Body of pancreas (tissue), 4 donors: ENCODE results near the gene NAP1L5. TPM values are rescaled to one million over a fixed set of nuclear protein-coding genes. Genes with fewer than 3 reads are reported as not detected.

ENCODE experiments used
- ATAC-seq: fragments of 150-250 bp; one replicate; pipeline ENCODE4 v1.9.1; 2016
- DNase-seq, 4 donors: peaks; one replicate each; pipeline ENCODE4 v3.0.0-alpha.2; 2019
- H3K27ac ChIP-seq, 4 donors: fragments of 200-600 bp; sonication (generic); 1 replicate in 3 of 4; 2 replicates in 1 of 4; pipeline versions ENCODE4 v1.5.1 to v1.6.1; 2016 to 2019; ENCODE audit warnings: mild to moderate bottlenecking in 1 of 4, mixed read lengths in 1 of 4, moderate library complexity in 1 of 4
- H3K27me3 ChIP-seq, 2 donors: fragments of 200-600 bp; sonication (generic); one replicate each; pipeline ENCODE4 v1.6.0; 2016; ENCODE audit warnings: mild to moderate bottlenecking in 1 of 2
- H3K36me3 ChIP-seq, 2 donors: fragments of 200-600 bp; sonication (generic); replicated peaks in 1 of 2; 2 replicates each; pipeline ENCODE4 v1.5.1; 2016; ENCODE audit warnings: low read depth in 2 of 2; ENCODE audit not compliant: insufficient read depth in 1 of 2
- H3K4me1 ChIP-seq: fragments of 200-600 bp; sonication (generic); one replicate; pipeline ENCODE4 v1.6.0; 2016
- H3K4me3 ChIP-seq, 2 donors: fragments of 200-600 bp; sonication (generic); 1 replicate in 1 of 2; 2 replicates in 1 of 2; pipeline ENCODE4 v1.5.1; 2016 to 2019
- H3K9me3 ChIP-seq, 3 donors: fragments of 200-600 bp; sonication (generic); 1 replicate in 2 of 3; 2 replicates in 1 of 3; pipeline ENCODE4 v1.5.1; 2016
- POLR2A ChIP-seq, 3 donors: fragments of 450-650 bp; IDR thresholded peaks; one replicate each; pipeline ENCODE4 v1.6.1; 2016; ENCODE audit warnings: antibody characterized with exemption in 3 of 3, mild to moderate bottlenecking in 2 of 3
- WGBS, 2 donors: methylation state at CpG; one replicate each; pipeline ENCODE4 v1.1.5; 2017; 5-methylcytosine and 5-hydroxymethylcytosine counted together
- intact Hi-C: fragments of 100-400 bp; cut with DNase I; formaldehyde crosslinking; loops from one replicate; pipeline ENCODE4 v1.15.1; 2023
- total RNA-seq, 2 donors: library from RNA; depleted of rRNA; stranded (reverse); fragments of >200 nt; gene quantifications; one replicate each; pipeline ENCODE4 v1.1.0, GENCODE V29; 2016
- TF ChIP-seq, protein P1 (sequence below), 7 experiments: fragments of 450-650 bp in 4 of 7; fragments of 200-600 bp in 3 of 7; sonication (generic) in 3 of 7; IDR thresholded peaks; one replicate each; pipeline ENCODE4 v1.5.1; 2016 to 2019; ENCODE audit warnings: antibody characterized with exemption in 7 of 7

NAP1L5 gene
- total RNA-seq, 2 donors from 2014 or later = 3.1 to 7.3 TPM

GRCh38 chr4:88674565-88674964 is 23.1 kb downstream of the NAP1L5 start:
- DNase-seq (no peak), ATAC-seq (no peak)
- Histone ChIP-seq H3K36me3 (peaks cover 0 to 6% of the 10 kb centered on the region in 2 donors), H3K4me1 (no peaks in the 10 kb centered on the region), H3K9me3 (no peaks in the 10 kb centered on the region), H3K4me3 (no peak overlapping the region), H3K27me3 (no peaks in the 10 kb centered on the region), H3K27ac (no peak overlapping the region)
- intact Hi-C loops = no loop called here
- TF ChIP-seq, protein P1, sequence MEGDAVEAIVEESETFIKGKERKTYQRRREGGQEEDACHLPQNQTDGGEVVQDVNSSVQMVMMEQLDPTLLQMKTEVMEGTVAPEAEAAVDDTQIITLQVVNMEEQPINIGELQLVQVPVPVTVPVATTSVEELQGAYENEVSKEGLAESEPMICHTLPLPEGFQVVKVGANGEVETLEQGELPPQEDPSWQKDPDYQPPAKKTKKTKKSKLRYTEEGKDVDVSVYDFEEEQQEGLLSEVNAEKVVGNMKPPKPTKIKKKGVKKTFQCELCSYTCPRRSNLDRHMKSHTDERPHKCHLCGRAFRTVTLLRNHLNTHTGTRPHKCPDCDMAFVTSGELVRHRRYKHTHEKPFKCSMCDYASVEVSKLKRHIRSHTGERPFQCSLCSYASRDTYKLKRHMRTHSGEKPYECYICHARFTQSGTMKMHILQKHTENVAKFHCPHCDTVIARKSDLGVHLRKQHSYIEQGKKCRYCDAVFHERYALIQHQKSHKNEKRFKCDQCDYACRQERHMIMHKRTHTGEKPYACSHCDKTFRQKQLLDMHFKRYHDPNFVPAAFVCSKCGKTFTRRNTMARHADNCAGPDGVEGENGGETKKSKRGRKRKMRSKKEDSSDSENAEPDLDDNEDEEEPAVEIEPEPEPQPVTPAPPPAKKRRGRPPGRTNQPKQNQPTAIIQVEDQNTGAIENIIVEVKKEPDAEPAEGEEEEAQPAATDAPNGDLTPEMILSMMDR (IDR thresholded peaks at IDR 0.05) = no peak
- TF ChIP-seq POLR2A (IDR thresholded peaks at IDR 0.05) = no peak

- intact Hi-C loops = no loop called here
- no peak overlapping the region for H3K27ac ChIP-seq
- no peaks in the 10 kb centered on the region for H3K27me3 ChIP-seq
- ATAC-seq = no peak
- H3K36me3 ChIP-seq = peaks cover 0 to 3% of the 10 kb centered on the region in 2 donors
- no peak for TF ChIP-seq POLR2A (IDR thresholded peaks at IDR 0.05)
- TF ChIP-seq, protein P1 (IDR thresholded peaks at IDR 0.05) = no peak
- WGBS, 2 donors = 97 to 100% methylated on average over 2 of the region's 2 CpGs
- no peaks in the 10 kb centered on the region for H3K9me3 ChIP-seq
- H3K4me3 ChIP-seq = no peak overlapping the region
- DNase-seq = no peak
- H3K4me1 ChIP-seq = no peaks in the 10 kb centered on the region
Measured at GRCh38 chr4:88673886-88674285, 23.7 kb downstream of the NAP1L5 start.

GRCh38 chr4:88672987-88673386 is 24.6 kb downstream of the NAP1L5 start:
- WGBS, 2 donors = 48 to 52% methylated on average over 5 of the region's 5 CpGs
- Histone ChIP-seq H3K4me3 (no peak overlapping the region), H3K27ac (no peak overlapping the region), H3K4me1 (no peaks in the 10 kb centered on the region), H3K36me3 (peaks cover 0 to 3% of the 10 kb centered on the region in 2 donors), H3K9me3 (no peaks in the 10 kb centered on the region), H3K27me3 (no peaks in the 10 kb centered on the region)
- intact Hi-C loops = no loop called here
- no peak for TF ChIP-seq POLR2A (IDR thresholded peaks at IDR 0.05)
- TF ChIP-seq, protein P1 (IDR thresholded peaks at IDR 0.05) = peak; percentile 26 to 66 (median 48)
- DNase-seq (peak; percentile 29 to 56 (median 36)), ATAC-seq (peak; percentile 47)

DNA sequence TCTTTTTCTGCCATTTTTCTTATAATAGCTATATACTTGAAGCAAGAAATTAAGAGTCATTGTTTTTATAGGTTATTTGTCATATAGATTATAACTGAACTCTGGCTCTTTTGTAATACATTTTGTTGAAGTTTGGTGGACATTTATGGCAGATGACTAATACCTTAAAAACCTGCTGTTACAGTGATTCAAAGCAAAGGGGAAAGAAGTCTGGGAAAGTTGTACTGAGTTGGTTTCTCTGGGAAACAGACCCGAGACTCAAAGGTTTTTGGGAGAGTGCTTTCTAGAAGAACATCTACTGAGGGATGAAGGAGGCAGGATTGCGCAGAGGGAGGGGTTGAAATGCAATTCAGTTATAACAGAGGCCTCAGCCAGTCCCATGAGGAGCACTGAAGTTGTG is 35.9 kb downstream of the NAP1L5 start:
- intact Hi-C loops = no loop called here
- TF ChIP-seq POLR2A (IDR thresholded peaks at IDR 0.05) = no peak
- TF ChIP-seq, protein P1 (IDR thresholded peaks at IDR 0.05) = no peak
- Histone ChIP-seq H3K9me3 (no peaks in the 10 kb centered on the region), H3K4me1 (peaks cover 9% of the 10 kb centered on the region), H3K4me3 (no peak overlapping the region), H3K27ac (no peak overlapping the region), H3K27me3 (no peaks in the 10 kb centered on the region), H3K36me3 (no peaks in the 10 kb centered on the region)
- DNase-seq (no peak), ATAC-seq (no peak)
- WGBS, 2 donors = 82 to 91% methylated on average over 2 of the region's 2 CpGs

- no peak overlapping the region for H3K4me3 ChIP-seq
- H3K36me3 ChIP-seq = no peaks in the 10 kb centered on the region
- ATAC-seq (no peak), DNase-seq (no peak)
- peaks cover 9% of the 10 kb centered on the region for H3K4me1 ChIP-seq
- no peaks in the 10 kb centered on the region for H3K27me3 ChIP-seq
- TF ChIP-seq, protein P1 (IDR thresholded peaks at IDR 0.05) = no peak
- TF ChIP-seq POLR2A (IDR thresholded peaks at IDR 0.05) = no peak
- intact Hi-C loops = no loop called here
- H3K9me3 ChIP-seq = no peaks in the 10 kb centered on the region
- H3K27ac ChIP-seq = no peak overlapping the region
- WGBS, 2 donors = 79 to 81% methylated on average over 7 of the region's 7 CpGs
Measured at GRCh38 chr4:88660446-88661294, 37.0 kb downstream of the NAP1L5 start.
